Activated naive CD8-positive, alpha-beta T cell treated with anti-CD3 and anti-CD28 coated beads, Interleukin-2, amount 10 ng/mL, durations not matched to agents 7 days and 5 days (primary cell): ENCODE measurements around the gene ALDH3B1. TPM values are rescaled to one million over a fixed set of nuclear protein-coding genes. Genes with fewer than 3 reads are reported as not detected.

Experiments
- ATAC-seq: fragments of 150-1000 bp; cut with Tn5 transposase; one replicate; pipeline ENCODE4 v1.10.0; 2021; ENCODE audit warnings: low read depth, moderate library complexity
- POLR2A ChIA-PET: fragments of 350-600 bp; sonication (Branson Sonifier 250); formaldehyde crosslinking; loops from one replicate; lab custom pipeline; 2021; ENCODE audit warnings: antibody characterized with exemption; lab: Charles Lee
- DNase-seq: peaks from one replicate; pipeline ENCODE4 v3.0.0; 2021
- H3K27ac Mint-ChIP-seq: one replicate; pipeline ENCODE4 v1.8.0; 2022; ENCODE audit warnings: mild to moderate bottlenecking, mixed read lengths
- H3K27me3 Mint-ChIP-seq: one replicate; pipeline ENCODE4 v1.8.0; 2022; ENCODE audit warnings: mild to moderate bottlenecking, moderate library complexity, mixed read lengths
- H3K36me3 Mint-ChIP-seq: one replicate; pipeline ENCODE4 v1.8.0; 2021; ENCODE audit warnings: mild to moderate bottlenecking, mixed read lengths
- H3K4me1 Mint-ChIP-seq: one replicate; pipeline ENCODE4 v1.8.0; 2021; ENCODE audit warnings: mixed read lengths
- H3K4me3 Mint-ChIP-seq: one replicate; pipeline ENCODE4 v1.8.0; 2022; ENCODE audit warnings: mild to moderate bottlenecking, moderate library complexity, mixed read lengths
- H3K9me3 Mint-ChIP-seq: one replicate; pipeline ENCODE4 v1.8.0; 2021; ENCODE audit warnings: mixed read lengths
- total RNA-seq, 2 experiments: library from RNA; stranded (reverse); gene quantifications; one replicate each; pipeline ENCODE4 v1.2.3, GENCODE V29; 2021

Gene ALDH3B1
- total RNA-seq, 2 experiments from 2014 or later, result 0.45 to 0.61 TPM

DNA sequence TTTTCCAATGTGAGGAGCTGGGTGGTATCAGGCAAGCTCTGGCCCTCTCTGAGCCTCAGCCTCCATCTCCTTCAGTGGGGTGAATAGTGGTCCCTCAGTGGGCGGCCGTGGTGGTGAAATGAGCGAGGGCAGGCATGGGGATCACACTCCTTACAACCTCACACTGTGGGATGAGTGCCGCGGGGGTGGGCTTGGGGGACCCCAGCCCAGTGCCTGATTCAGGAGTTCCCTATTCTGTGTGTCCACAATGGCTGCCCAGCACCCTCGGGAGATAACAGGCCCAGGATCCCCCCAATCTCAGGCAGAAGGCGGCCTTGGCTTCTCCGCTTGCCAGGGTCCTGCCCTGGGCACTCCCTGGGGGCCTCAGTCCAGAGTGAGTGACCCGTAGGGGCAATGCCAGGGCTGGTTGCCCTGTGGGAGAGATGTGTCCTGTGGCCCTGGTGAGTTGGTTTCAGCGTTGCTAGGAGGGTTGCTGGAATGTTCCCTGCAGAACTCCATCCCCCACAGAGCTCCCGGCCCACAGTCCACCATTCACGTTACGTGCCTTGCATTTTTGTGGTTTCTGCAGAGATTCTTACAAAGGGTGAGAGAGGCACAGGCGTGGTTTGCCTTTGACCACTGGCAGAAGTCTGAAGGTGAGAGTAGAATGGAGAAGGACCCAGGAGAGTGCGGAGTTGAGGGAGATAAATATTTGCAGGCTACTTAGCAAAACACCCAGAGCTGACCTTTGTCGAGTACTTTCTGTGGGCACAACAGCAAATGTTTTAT is 2.9 kb downstream of the ALDH3B1 start:
- H3K4me1 Mint-ChIP-seq, result peaks cover 13% of the 10 kb centered on the region
- DNase-seq (no peak), ATAC-seq (no peak)
- no peak overlapping the region for H3K4me3 Mint-ChIP-seq
- no peak overlapping the region for H3K27ac Mint-ChIP-seq
- POLR2A ChIA-PET, result no interaction called here
- H3K27me3 Mint-ChIP-seq, result peaks cover 3% of the 10 kb centered on the region
- no peaks in the 10 kb centered on the region for H3K9me3 Mint-ChIP-seq
- no peaks in the 10 kb centered on the region for H3K36me3 Mint-ChIP-seq

GRCh38 chr11:68013611-68014156 is 3.6 kb downstream of the ALDH3B1 start:
- no peak overlapping the region for H3K27ac Mint-ChIP-seq
- peaks cover 12% of the 10 kb centered on the region for H3K4me1 Mint-ChIP-seq
- POLR2A ChIA-PET, result no interaction called here
- DNase-seq (no peak), ATAC-seq (no peak)
- H3K27me3 Mint-ChIP-seq, result peaks cover 3% of the 10 kb centered on the region
- H3K9me3 Mint-ChIP-seq, result no peaks in the 10 kb centered on the region
- H3K4me3 Mint-ChIP-seq, result no peak overlapping the region
- no peaks in the 10 kb centered on the region for H3K36me3 Mint-ChIP-seq

DNA sequence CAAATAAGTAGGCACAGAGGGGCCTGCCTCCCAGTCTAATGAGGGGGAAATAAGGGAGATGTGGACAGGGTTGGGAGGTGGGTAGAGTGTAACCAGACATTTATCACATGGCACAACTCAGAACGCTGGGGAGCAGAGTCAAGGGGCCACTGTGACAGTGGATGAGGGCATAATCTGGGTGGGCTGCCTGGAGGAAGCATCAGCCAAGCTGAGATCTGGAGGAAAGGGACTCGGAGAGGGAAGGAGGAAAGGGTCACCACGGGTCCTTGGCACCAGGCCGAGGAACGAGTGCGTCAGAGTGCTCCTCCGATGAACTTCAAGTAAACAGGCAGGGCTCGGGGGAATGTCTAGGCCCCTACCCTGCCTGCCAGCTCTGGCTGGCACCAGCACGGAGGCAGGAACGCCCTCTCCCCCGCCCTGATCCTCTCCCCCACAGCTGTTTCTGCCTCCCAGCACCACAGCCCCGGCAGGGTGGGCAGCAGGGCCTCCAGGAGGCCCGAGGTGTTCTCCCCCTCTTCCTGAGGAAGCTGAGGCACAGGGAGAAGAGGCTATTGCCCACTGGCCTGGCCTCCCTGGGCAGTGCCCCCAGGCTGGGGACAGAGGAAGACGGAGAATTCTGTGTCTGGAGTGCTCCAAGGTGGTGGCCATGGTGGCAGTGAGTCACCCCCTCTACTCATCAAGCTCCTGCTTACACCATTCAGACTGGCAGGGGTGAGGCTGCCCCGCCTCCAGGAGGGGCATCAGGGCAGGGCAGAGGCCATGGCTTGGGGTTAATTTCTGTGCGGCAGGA is 4.2 kb downstream of the ALDH3B1 start:
- ATAC-seq, result peak; percentile 23
- Mint-ChIP-seq H3K4me3 (no peak overlapping the region), H3K9me3 (no peaks in the 10 kb centered on the region), H3K36me3 (no peaks in the 10 kb centered on the region), H3K27me3 (peaks cover 3% of the 10 kb centered on the region), H3K27ac (no peak overlapping the region), H3K4me1 (peaks cover 7% of the 10 kb centered on the region)
- no peak for DNase-seq
- POLR2A ChIA-PET, result no interaction called here

DNA sequence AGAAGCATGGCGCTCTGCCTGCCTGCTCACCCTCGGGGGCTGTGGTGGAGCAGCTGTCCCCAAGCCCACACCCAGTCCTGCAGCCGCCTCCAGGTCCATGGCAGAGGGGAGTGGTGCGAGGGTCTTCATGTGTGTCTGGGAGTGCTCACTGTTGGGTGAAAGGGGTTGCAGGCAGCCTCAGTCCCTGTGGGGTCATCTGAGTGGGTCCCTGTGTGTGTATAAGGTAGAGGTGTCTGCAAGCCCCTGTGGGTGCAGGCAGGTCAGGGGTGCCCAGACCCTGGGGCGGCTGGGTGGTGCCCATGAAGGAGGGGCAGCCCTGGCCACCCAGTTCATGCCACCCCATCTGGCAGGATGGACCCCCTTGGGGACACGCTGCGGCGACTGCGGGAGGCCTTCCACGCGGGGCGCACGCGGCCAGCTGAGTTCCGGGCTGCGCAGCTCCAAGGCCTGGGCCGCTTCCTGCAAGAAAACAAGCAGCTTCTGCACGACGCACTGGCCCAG is 4.9 kb downstream of the ALDH3B1 start:
- H3K27me3 Mint-ChIP-seq, result peaks cover 3% of the 10 kb centered on the region
- POLR2A ChIA-PET, result no interaction called here
- no peaks in the 10 kb centered on the region for H3K36me3 Mint-ChIP-seq
- peaks cover 1% of the 10 kb centered on the region for H3K4me1 Mint-ChIP-seq
- no peaks in the 10 kb centered on the region for H3K9me3 Mint-ChIP-seq
- H3K4me3 Mint-ChIP-seq, result no peak overlapping the region
- ATAC-seq, result no peak
- no peak overlapping the region for H3K27ac Mint-ChIP-seq
- no peak for DNase-seq

GRCh38 chr11:68015467-68015866 is 5.3 kb downstream of the ALDH3B1 start:
- POLR2A ChIA-PET, result no interaction called here
- Mint-ChIP-seq H3K36me3 (no peaks in the 10 kb centered on the region), H3K27me3 (peaks cover 3% of the 10 kb centered on the region), H3K27ac (no peak overlapping the region), H3K9me3 (no peaks in the 10 kb centered on the region), H3K4me1 (no peaks in the 10 kb centered on the region), H3K4me3 (no peak overlapping the region)
- ATAC-seq (no peak), DNase-seq (no peak)

GRCh38 chr11:68016161-68016903 is 6.2 kb downstream of the ALDH3B1 start:
- H3K27me3 Mint-ChIP-seq, result peaks cover 3% of the 10 kb centered on the region
- no peak for DNase-seq
- no peaks in the 10 kb centered on the region for H3K9me3 Mint-ChIP-seq
- no peak overlapping the region for H3K27ac Mint-ChIP-seq
- POLR2A ChIA-PET, result no interaction called here
- H3K4me3 Mint-ChIP-seq, result no peak overlapping the region
- no peaks in the 10 kb centered on the region for H3K36me3 Mint-ChIP-seq
- ATAC-seq, result no peak
- H3K4me1 Mint-ChIP-seq, result no peaks in the 10 kb centered on the region

GRCh38 chr11:68016904-68017817 is 7.0 kb downstream of the ALDH3B1 start:
- POLR2A ChIA-PET, result no interaction called here
- DNase-seq (no peak), ATAC-seq (no peak)
- Mint-ChIP-seq H3K27me3 (peaks cover 3% of the 10 kb centered on the region), H3K4me3 (no peak overlapping the region), H3K9me3 (no peaks in the 10 kb centered on the region), H3K27ac (no peak overlapping the region), H3K4me1 (no peaks in the 10 kb centered on the region), H3K36me3 (no peaks in the 10 kb centered on the region)

DNA sequence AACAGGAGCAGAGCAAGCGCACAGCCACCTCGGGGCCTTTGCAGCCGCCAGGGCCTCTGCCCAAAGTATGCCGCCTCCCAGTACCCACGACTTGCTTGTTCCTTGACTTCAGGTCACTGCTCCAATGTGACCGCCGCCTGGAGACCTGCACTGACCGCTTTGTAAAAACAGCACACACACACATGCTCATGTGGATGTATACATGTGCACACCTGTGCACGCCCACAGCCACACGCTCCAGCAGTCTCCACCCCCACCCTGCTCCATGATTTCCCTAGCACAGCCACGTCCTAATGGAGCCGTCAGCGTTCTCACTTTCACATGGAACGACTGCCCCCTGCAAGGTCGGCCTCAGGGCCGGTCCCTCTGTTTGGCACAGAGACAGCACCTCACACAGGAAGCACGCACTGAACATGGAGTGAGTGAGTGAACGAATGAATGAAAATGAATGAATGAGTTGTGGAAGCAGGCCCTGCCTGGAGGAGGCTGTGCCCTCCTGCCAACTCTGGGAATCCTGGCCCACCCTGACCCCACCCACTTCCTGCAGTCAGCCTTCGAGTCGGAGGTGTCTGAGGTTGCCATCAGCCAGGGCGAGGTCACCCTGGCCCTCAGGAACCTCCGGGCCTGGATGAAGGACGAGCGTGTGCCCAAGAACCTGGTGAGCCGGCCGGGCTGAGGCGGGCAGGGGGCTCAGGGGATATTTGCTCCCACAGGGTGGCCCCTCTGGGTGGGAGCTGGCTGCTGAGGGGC is 8.0 kb downstream of the ALDH3B1 start:
- H3K9me3 Mint-ChIP-seq, result no peaks in the 10 kb centered on the region
- no peaks in the 10 kb centered on the region for H3K36me3 Mint-ChIP-seq
- H3K4me1 Mint-ChIP-seq, result no peaks in the 10 kb centered on the region
- H3K4me3 Mint-ChIP-seq, result no peak overlapping the region
- DNase-seq (no peak), ATAC-seq (no peak)
- POLR2A ChIA-PET, result no interaction called here
- no peak overlapping the region for H3K27ac Mint-ChIP-seq
- H3K27me3 Mint-ChIP-seq, result peaks cover 3% of the 10 kb centered on the region

- ATAC-seq (no peak), DNase-seq (no peak)
- Mint-ChIP-seq H3K4me1 (no peaks in the 10 kb centered on the region), H3K4me3 (no peak overlapping the region), H3K27ac (no peak overlapping the region), H3K36me3 (no peaks in the 10 kb centered on the region), H3K27me3 (peaks cover 3% of the 10 kb centered on the region), H3K9me3 (no peaks in the 10 kb centered on the region)
- POLR2A ChIA-PET, result no interaction called here
Observed at GRCh38 chr11:68018730-68019190, 8.6 kb downstream of the ALDH3B1 start.

GRCh38 chr11:68019486-68019885 is 9.4 kb downstream of the ALDH3B1 start:
- Mint-ChIP-seq H3K36me3 (no peaks in the 10 kb centered on the region), H3K4me1 (no peaks in the 10 kb centered on the region), H3K27ac (no peak overlapping the region), H3K4me3 (no peak overlapping the region), H3K27me3 (no peaks in the 10 kb centered on the region), H3K9me3 (no peaks in the 10 kb centered on the region)
- POLR2A ChIA-PET, result no interaction called here
- ATAC-seq (no peak), DNase-seq (no peak)

GRCh38 chr11:68020575-68020974 is 10.4 kb downstream of the ALDH3B1 start:
- H3K4me3 Mint-ChIP-seq, result no peak overlapping the region
- ATAC-seq (no peak), DNase-seq (no peak)
- H3K4me1 Mint-ChIP-seq, result peaks cover 4% of the 10 kb centered on the region
- H3K9me3 Mint-ChIP-seq, result no peaks in the 10 kb centered on the region
- no peaks in the 10 kb centered on the region for H3K27me3 Mint-ChIP-seq
- no peak overlapping the region for H3K27ac Mint-ChIP-seq
- no peaks in the 10 kb centered on the region for H3K36me3 Mint-ChIP-seq
- POLR2A ChIA-PET, result no interaction called here
